Inflammatory macrophage (primary cell): ENCODE results near the gene PPEF2.

Experiments used
- DNase-seq, 2 donors: peaks; one replicate each; pipeline ENCODE4 v3.0.0-alpha.2; 2020 to 2022

PPEF2 gene

GRCh38 chr4:75830906-75831305, 71.3 kb downstream of the PPEF2 start:
- no peak for DNase-seq

GRCh38 chr4:75823812-75824211, 78.4 kb downstream of the PPEF2 start:
- DNase-seq: no peak

- DNase-seq: peak; percentile 58 to 67
These were observed 79.8 kb downstream of the PPEF2 start for GRCh38 chr4:75822416-75822815.

- DNase-seq: no peak
These were observed 80.3 kb downstream of the PPEF2 start for GRCh38 chr4:75821966-75822365.

- DNase-seq: no peak
These were observed 81.0 kb downstream of the PPEF2 start for GRCh38 chr4:75821216-75821615.

- DNase-seq: no peak
These were observed 81.6 kb downstream of the PPEF2 start for GRCh38 chr4:75820676-75821075.

- DNase-seq: no peak
These were observed 82.1 kb downstream of the PPEF2 start for GRCh38 chr4:75820197-75820596.

GRCh38 chr4:75819121-75819520, 83.1 kb downstream of the PPEF2 start:
- no peak for DNase-seq

- no peak for DNase-seq
These were observed 84.4 kb downstream of the PPEF2 start for GRCh38 chr4:75817901-75818300.
